PC-3 (cell line): ENCODE data around the gene ETV6. TPM values are rescaled to one million over a fixed set of nuclear protein-coding genes. Genes with fewer than 3 reads are reported as not detected.

Experiments
- ATAC-seq: fragments of 200-7000 bp; cut with Tn5 transposase; 2 replicates; pipeline ENCODE4 v1.9.1; 2020; ENCODE audit warnings: mild to moderate bottlenecking, moderate library complexity
- BruUV-seq: library from RNA; stranded (reverse); fragments of 400-500 nt; replicated peaks from 2 replicates; lab custom pipeline; 2021; lab: Mats Ljungman, UMichigan
- CTCF ChIA-PET: fragments of 300-600 bp; sonication (Branson Sonifier 250); formaldehyde crosslinking; loops from one replicate; lab custom pipeline; 2022; ENCODE audit warnings: antibody characterized with exemption; lab: Charles Lee
- POLR2A ChIA-PET: fragments of 300-600 bp; sonication (Branson Sonifier 250); formaldehyde crosslinking; loops from one replicate; lab custom pipeline; 2022; ENCODE audit warnings: antibody characterized with exemption; ENCODE audit not compliant: unreplicated experiment; lab: Charles Lee
- DNase-seq: peaks from one replicate; pipeline ENCODE4 v3.0.0-alpha.2; 2015
- H2AFZ ChIP-seq: fragments of 300-600 bp; sonication (generic); 2 replicates; pipeline ENCODE4 v1.6.0; 2016; ENCODE audit warnings: antibody characterized with exemption, low read length
- H3F3A ChIP-seq: fragments of 300-600 bp; sonication (generic); one replicate; pipeline ENCODE4 v1.6.0; 2017; ENCODE audit warnings: antibody characterized with exemption, low read length, control low read depth, mild to moderate bottlenecking; ENCODE audit not compliant: unreplicated experiment
- H3K27ac ChIP-seq: fragments of 300-600 bp; sonication (generic); 2 replicates; pipeline ENCODE4 v1.5.1; 2016; ENCODE audit warnings: mild to moderate bottlenecking, low read length
- H3K27me3 ChIP-seq: fragments of 300-600 bp; sonication (generic); 2 replicates; pipeline ENCODE4 v1.6.1; 2016; ENCODE audit warnings: low read length, mixed read lengths
- H3K36me3 ChIP-seq: fragments of 300-600 bp; sonication (generic); 2 replicates; pipeline ENCODE4 v1.6.1; 2016; ENCODE audit warnings: low read depth, mixed run types, low read length, mixed read lengths
- H3K4me1 ChIP-seq: fragments of 300-600 bp; sonication (generic); 2 replicates; pipeline ENCODE4 v1.5.1; 2016; ENCODE audit warnings: low read length; ENCODE audit not compliant: insufficient read depth
- H3K4me2 ChIP-seq: fragments of 300-600 bp; sonication (generic); 2 replicates; pipeline ENCODE4 v1.6.0; 2016; ENCODE audit warnings: low read length
- H3K4me3 ChIP-seq: fragments of 300-600 bp; sonication (generic); 2 replicates; pipeline ENCODE4 v1.5.1; 2016; ENCODE audit warnings: mild to moderate bottlenecking, low read length, mixed read lengths
- H3K79me2 ChIP-seq: fragments of 300-600 bp; sonication (generic); 2 replicates; pipeline ENCODE4 v1.6.1; 2017; ENCODE audit warnings: low read length, mixed read lengths
- H3K9ac ChIP-seq: fragments of 300-600 bp; sonication (generic); 2 replicates; pipeline ENCODE4 v1.6.0; 2016; ENCODE audit warnings: mild to moderate bottlenecking, low read length
- H3K9me2 ChIP-seq: fragments of 300-600 bp; sonication (generic); replicated peaks from 2 replicates; pipeline ENCODE4 v1.6.1; 2016; ENCODE audit warnings: mixed run types, low read length, mixed read lengths
- H3K9me3 ChIP-seq: fragments of 300-600 bp; sonication (generic); 2 replicates; pipeline ENCODE4 v1.6.1; 2016; ENCODE audit warnings: low read length, mixed read lengths
- H4K20me1 ChIP-seq: fragments of 300-600 bp; sonication (generic); 2 replicates; pipeline ENCODE4 v1.6.1; 2016; ENCODE audit warnings: low read length, mixed read lengths
- CTCF ChIP-seq: fragments of 300-600 bp; sonication (generic); conservative IDR thresholded peaks from 2 replicates; pipeline ENCODE4 v1.5.1; 2017; ENCODE audit warnings: antibody characterized with exemption, low read depth, mild to moderate bottlenecking, low read length
- EZH2 ChIP-seq: fragments of 300-600 bp; sonication (generic); IDR thresholded peaks from one replicate; pipeline ENCODE4 v1.6.1; 2017; ENCODE audit warnings: antibody characterized with exemption, mild to moderate bottlenecking, low read length; ENCODE audit not compliant: unreplicated experiment
- EZH2phosphoT487 ChIP-seq: fragments of 300-600 bp; sonication (generic); IDR thresholded peaks from 2 replicates; pipeline ENCODE4 v1.6.1; 2018; ENCODE audit warnings: mild to moderate bottlenecking, antibody characterized with exemption, low read length, borderline replicate concordance
- intact Hi-C: fragments of 100-400 bp; cut with micrococcal nuclease; formaldehyde crosslinking; loops from 2 replicates; pipeline ENCODE4 v1.9.0; 2023
- total RNA-seq: library from RNA; depleted of rRNA; stranded (reverse); fragments of >200 nt; gene quantifications from 2 replicates; pipeline ENCODE4 v1.2.3, GENCODE V29; 2014

The ETV6 gene
- total RNA-seq, 1 experiment from 2014 or later = 5.0 TPM

GRCh38 chr12:11822081-11822834 is 172.8 kb downstream of the ETV6 start:
- ATAC-seq = no peak

GRCh38 chr12:11823043-11823442 is 173.6 kb downstream of the ETV6 start:
- Histone ChIP-seq H3K9me2 (no peaks in the 10 kb centered on the region), H3K79me2 (no peaks in the 10 kb centered on the region), H4K20me1 (no peaks in the 10 kb centered on the region), H3K4me2 (no peak overlapping the region), H3K9ac (no peak overlapping the region), H3K4me1 (no peaks in the 10 kb centered on the region), H2AFZ (no peak overlapping the region), H3K36me3 (no peaks in the 10 kb centered on the region), H3F3A (no peaks in the 10 kb centered on the region), H3K27me3 (no peaks in the 10 kb centered on the region), H3K4me3 (no peak overlapping the region), H3K27ac (no peak overlapping the region), H3K9me3 (no peaks in the 10 kb centered on the region)
- ChIA-PET POLR2A (no interaction called here), CTCF (no interaction called here)
- no peak for TF ChIP-seq CTCF
- no peak for TF ChIP-seq EZH2
- no peak for TF ChIP-seq EZH2phosphoT487
- no TSS peak for BruUV-seq
- intact Hi-C loops = no loop called here
- DNase-seq (no peak), ATAC-seq (no peak)

More at GRCh38 chr12:11822081-11822834, 172.8 kb downstream of the ETV6 start:
- Histone ChIP-seq H3K9ac (no peak overlapping the region), H3K36me3 (no peaks in the 10 kb centered on the region), H3K4me3 (no peak overlapping the region), H3K27ac (no peak overlapping the region), H3K79me2 (no peaks in the 10 kb centered on the region), H3K9me3 (no peaks in the 10 kb centered on the region), H3K4me2 (no peak overlapping the region), H3K9me2 (no peaks in the 10 kb centered on the region), H3F3A (no peaks in the 10 kb centered on the region), H3K27me3 (no peaks in the 10 kb centered on the region), H3K4me1 (no peaks in the 10 kb centered on the region), H4K20me1 (no peaks in the 10 kb centered on the region), H2AFZ (no peak overlapping the region)
- intact Hi-C loops = no loop called here
- no peak for DNase-seq
- BruUV-seq = no TSS peak
- POLR2A ChIA-PET = no interaction called here
- TF ChIP-seq EZH2phosphoT487 (no peak), CTCF (no peak), EZH2 (no peak)
- CTCF ChIA-PET = no interaction called here

GRCh38 chr12:11823593-11823992 is 174.1 kb downstream of the ETV6 start:
- H3K4me1 ChIP-seq = no peaks in the 10 kb centered on the region
- ChIA-PET POLR2A (no interaction called here), CTCF (no interaction called here)
- H3K27me3 ChIP-seq = no peaks in the 10 kb centered on the region
- no peak overlapping the region for H3K4me2 ChIP-seq
- no peak for DNase-seq
- no peak for TF ChIP-seq EZH2phosphoT487
- TF ChIP-seq EZH2 = no peak
- TF ChIP-seq CTCF = no peak
- no peaks in the 10 kb centered on the region for H3K9me3 ChIP-seq
- intact Hi-C loops = no loop called here
- H2AFZ ChIP-seq = no peak overlapping the region
- no peaks in the 10 kb centered on the region for H3K9me2 ChIP-seq
- H3K79me2 ChIP-seq = no peaks in the 10 kb centered on the region
- H3K9ac ChIP-seq = no peak overlapping the region
- no peaks in the 10 kb centered on the region for H3F3A ChIP-seq
- no peak for ATAC-seq
- H3K36me3 ChIP-seq = no peaks in the 10 kb centered on the region
- no peaks in the 10 kb centered on the region for H4K20me1 ChIP-seq
- H3K27ac ChIP-seq = no peak overlapping the region
- H3K4me3 ChIP-seq = no peak overlapping the region
- no TSS peak for BruUV-seq
